CD4-positive, alpha-beta T cell treated with Interleukin-12 subunit alpha and Interleukin-12 subunit beta, for 1 hour (primary cell): ENCODE data around the gene ARFGAP1.
"Not testable (repeated sequence)": the region's sequence is repeated elsewhere in the genome, so short reads cannot be mapped to it uniquely, and the experiment has no call there.

Experiments used
- DNase-seq: peaks from one replicate; pipeline ENCODE4 v3.0.0-alpha.2; 2020

The ARFGAP1 gene

GRCh38 chr20:63241272-63241671 lies 31.3 kb upstream of the ARFGAP1 start:
- no peak for DNase-seq

- no peak for DNase-seq
These were observed 29.9 kb upstream of the ARFGAP1 start for GRCh38 chr20:63242736-63243135.

GRCh38 chr20:63243604-63244247 lies 28.9 kb upstream of the ARFGAP1 start:
- DNase-seq: no peak

- no peak for DNase-seq
These were observed 28.1 kb upstream of the ARFGAP1 start for GRCh38 chr20:63244468-63244867.

- no peak for DNase-seq
These were observed 25.9 kb upstream of the ARFGAP1 start for GRCh38 chr20:63246490-63247288.

GRCh38 chr20:63247671-63248228 lies 24.9 kb upstream of the ARFGAP1 start:
- no peak for DNase-seq

- DNase-seq: no peak
These were observed 23.6 kb upstream of the ARFGAP1 start for GRCh38 chr20:63248835-63249591.

- DNase-seq: no peak
These were observed 22.7 kb upstream of the ARFGAP1 start for GRCh38 chr20:63249891-63250290.

- not testable (repeated sequence) for DNase-seq
These were observed 21.3 kb upstream of the ARFGAP1 start for GRCh38 chr20:63251350-63251749.

- DNase-seq: no peak
These were observed 20.3 kb upstream of the ARFGAP1 start for GRCh38 chr20:63252284-63252711.

GRCh38 chr20:63253065-63253437 lies 19.6 kb upstream of the ARFGAP1 start:
- DNase-seq: no peak

GRCh38 chr20:63253438-63254231 lies 19.0 kb upstream of the ARFGAP1 start:
- no peak for DNase-seq

GRCh38 chr20:63254232-63254605 lies 18.4 kb upstream of the ARFGAP1 start, which contains the start of gene NKAIN4:
Gene NKAIN4 (minus strand): TSS chr20:63254463. CDS start chr20:63254450, 13 bp downstream.
- DNase-seq: no peak

GRCh38 chr20:63254606-63255384 lies 17.8 kb upstream of the ARFGAP1 start:
- DNase-seq: no peak

GRCh38 chr20:63255931-63256704 lies 16.5 kb upstream of the ARFGAP1 start:
- DNase-seq: no peak

- DNase-seq: no peak
These were observed 15.7 kb upstream of the ARFGAP1 start for GRCh38 chr20:63256954-63257353.

GRCh38 chr20:63257629-63258028 lies 15.0 kb upstream of the ARFGAP1 start:
- no peak for DNase-seq

- DNase-seq: no peak
These were observed 13.8 kb upstream of the ARFGAP1 start for GRCh38 chr20:63258781-63259180.

- no peak for DNase-seq
These were observed 12.7 kb upstream of the ARFGAP1 start for GRCh38 chr20:63259734-63260460.

- DNase-seq: no peak
These were observed 12.1 kb upstream of the ARFGAP1 start for GRCh38 chr20:63260521-63260920.
